ENCODE measurements around the gene MRPL16.

GRCh38 chr11:59814021-59814420, 3.4 kb upstream of the MRPL16 start:
- TF ChIP-seq CTCF (IDR thresholded peaks at IDR 0.05), result no peak
- no peak for TF ChIP-seq POLR2A (IDR thresholded peaks at IDR 0.05)
